ENCODE measurements around the gene PFKFB2. TPM values are rescaled to one million over a fixed set of nuclear protein-coding genes. Genes with fewer than 3 reads are reported as not detected.

Gene PFKFB2
- 1 to 10 TPM; 4.6 to 4.8 TPM for total RNA-seq

GRCh38 chr1:207052911-207053769 is at the start of gene PFKFB2:
Gene PFKFB2, plus strand, starts transcription at chr1:207053275. Its CDS starts 1,443 bp downstream, at chr1:207054718.
- peaks cover 34% of the 10 kb centered on the region for H3K4me1 Mint-ChIP-seq
- ATAC-seq (ENCODE audit: low read depth) (peak; percentile 91), DNase-seq (peak; percentile 97)
- peak within 1 kb of the TSS; percentile 99 for H3K4me3 Mint-ChIP-seq
- H3K9me3 Mint-ChIP-seq, result no peaks in the 10 kb centered on the region
- POLR2A ChIA-PET, result interaction anchor here (1.0 to 1.7 kb wide), 3 partner anchors 11 to 19 kb away, joined by 4 to 16 read pairs (median 8); no protein-coding TSS in a partner anchor
- peak within 1 kb of the TSS; percentile 94 for H3K27ac Mint-ChIP-seq
- H3K27me3 Mint-ChIP-seq, result no peaks in the 10 kb centered on the region
- no peaks in the 10 kb centered on the region for H3K36me3 Mint-ChIP-seq

- POLR2A ChIA-PET, result no interaction called here
- H3K36me3 Mint-ChIP-seq, result no peaks in the 10 kb centered on the region
- no peak overlapping the region for H3K4me3 Mint-ChIP-seq
- H3K27ac Mint-ChIP-seq, result no peak overlapping the region
- ATAC-seq (ENCODE audit: low read depth) (peak; percentile 66), DNase-seq (no peak)
- H3K4me1 Mint-ChIP-seq, result no peaks in the 10 kb centered on the region
- H3K9me3 Mint-ChIP-seq, result no peaks in the 10 kb centered on the region
- peaks cover 15% of the 10 kb centered on the region for H3K27me3 Mint-ChIP-seq
These were observed 47.9 kb upstream of the PFKFB2 start for GRCh38 chr1:207004931-207005830.

DNA sequence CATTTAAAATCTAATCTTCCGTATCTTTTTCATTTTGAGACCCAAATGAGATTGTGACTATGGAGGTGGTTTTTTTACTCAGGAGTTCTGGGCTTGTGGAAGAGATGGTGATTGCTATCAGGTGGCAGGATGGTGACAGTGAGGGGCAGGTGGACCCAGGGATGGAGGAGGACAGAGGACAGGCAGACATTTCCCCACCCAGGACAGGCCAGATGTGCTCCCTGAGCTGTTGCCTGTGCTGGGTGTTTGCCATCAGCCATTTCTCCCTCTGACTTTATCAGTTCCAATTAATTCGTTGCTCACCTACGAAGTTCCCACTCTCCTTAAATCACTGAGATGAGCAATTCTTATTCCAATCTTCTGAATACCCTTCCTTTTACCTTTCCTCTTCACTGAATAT is 47.0 kb upstream of the PFKFB2 start:
- H3K27me3 Mint-ChIP-seq, result peaks cover 19% of the 10 kb centered on the region
- no peak overlapping the region for H3K27ac Mint-ChIP-seq
- DNase-seq (no peak), ATAC-seq (ENCODE audit: low read depth) (no peak)
- H3K4me3 Mint-ChIP-seq, result no peak overlapping the region
- no peaks in the 10 kb centered on the region for H3K9me3 Mint-ChIP-seq
- H3K36me3 Mint-ChIP-seq, result no peaks in the 10 kb centered on the region
- POLR2A ChIA-PET, result no interaction called here
- no peaks in the 10 kb centered on the region for H3K4me1 Mint-ChIP-seq

DNA sequence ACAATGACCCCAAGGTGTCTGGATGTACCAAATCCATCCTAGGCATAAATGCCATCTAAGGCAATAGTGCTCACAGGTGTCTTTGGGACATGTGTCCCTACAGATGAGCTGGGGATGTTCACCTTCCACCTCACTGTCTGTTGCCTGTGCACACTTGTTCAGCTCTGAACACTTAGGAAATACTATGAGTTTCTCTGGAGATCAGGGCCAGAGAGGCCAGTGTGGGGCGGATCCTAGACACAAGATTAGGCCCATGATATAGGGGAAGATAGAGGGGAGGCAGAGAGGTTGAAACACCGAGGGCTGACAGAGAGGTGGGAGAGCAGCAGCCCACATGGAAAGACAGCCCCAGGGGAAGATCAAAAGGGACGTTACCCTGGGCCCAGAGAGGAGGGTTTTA is 46.2 kb upstream of the PFKFB2 start:
- Mint-ChIP-seq H3K27ac (no peak overlapping the region), H3K4me3 (no peak overlapping the region), H3K27me3 (peaks cover 27% of the 10 kb centered on the region), H3K36me3 (no peaks in the 10 kb centered on the region), H3K4me1 (no peaks in the 10 kb centered on the region), H3K9me3 (no peaks in the 10 kb centered on the region)
- ATAC-seq (ENCODE audit: low read depth) (no peak), DNase-seq (no peak)
- POLR2A ChIA-PET, result no interaction called here

DNA sequence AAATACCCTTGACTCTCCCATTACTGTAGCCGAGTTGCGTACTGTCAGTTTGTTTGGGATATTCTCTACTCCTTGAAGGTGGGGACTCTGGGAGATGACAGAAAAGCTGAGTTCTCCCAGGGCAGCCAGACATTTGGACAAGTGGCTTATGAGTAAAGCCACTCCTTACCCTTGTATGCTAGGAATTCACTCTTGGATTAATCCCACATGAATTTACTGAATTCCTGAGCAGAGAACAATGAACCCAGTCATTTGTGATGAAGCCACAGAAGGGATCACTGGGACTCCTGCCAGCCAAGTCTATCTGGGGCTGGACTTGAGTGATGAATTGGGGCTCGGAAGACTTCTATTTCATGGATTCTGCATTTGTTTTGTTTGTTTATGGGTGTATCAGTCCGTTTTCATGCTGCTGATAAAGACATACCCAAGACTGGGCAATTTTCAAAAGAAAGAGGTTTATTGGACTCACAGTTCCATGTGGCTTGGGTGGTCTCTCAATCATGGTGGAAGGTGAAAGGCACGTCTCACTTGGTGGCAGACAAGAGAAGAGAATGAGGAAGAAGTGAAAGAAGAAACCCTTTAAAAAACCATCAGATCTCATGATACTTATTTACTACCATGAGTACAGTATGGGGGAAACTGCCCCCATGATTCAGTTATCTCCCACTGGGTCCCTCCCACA is 45.6 kb upstream of the PFKFB2 start:
- DNase-seq (no peak), ATAC-seq (ENCODE audit: low read depth) (no peak)
- peaks cover 30% of the 10 kb centered on the region for H3K27me3 Mint-ChIP-seq
- H3K9me3 Mint-ChIP-seq, result no peaks in the 10 kb centered on the region
- H3K27ac Mint-ChIP-seq, result no peak overlapping the region
- H3K4me1 Mint-ChIP-seq, result no peaks in the 10 kb centered on the region
- POLR2A ChIA-PET, result no interaction called here
- no peak overlapping the region for H3K4me3 Mint-ChIP-seq
- H3K36me3 Mint-ChIP-seq, result no peaks in the 10 kb centered on the region

GRCh38 chr1:207009182-207009850 is 43.8 kb upstream of the PFKFB2 start:
- Mint-ChIP-seq H3K27ac (no peak overlapping the region), H3K36me3 (no peaks in the 10 kb centered on the region), H3K4me1 (no peaks in the 10 kb centered on the region), H3K4me3 (no peak overlapping the region), H3K9me3 (no peaks in the 10 kb centered on the region), H3K27me3 (peaks cover 43% of the 10 kb centered on the region)
- DNase-seq (no peak), ATAC-seq (ENCODE audit: low read depth) (no peak)
- POLR2A ChIA-PET, result no interaction called here

- Mint-ChIP-seq H3K27me3 (peaks cover 48% of the 10 kb centered on the region), H3K4me1 (no peaks in the 10 kb centered on the region), H3K27ac (no peak overlapping the region), H3K4me3 (no peak overlapping the region), H3K9me3 (no peaks in the 10 kb centered on the region), H3K36me3 (no peaks in the 10 kb centered on the region)
- no peak for ATAC-seq (ENCODE audit: low read depth)
- POLR2A ChIA-PET, result no interaction called here
- no peak for DNase-seq
These were observed 43.1 kb upstream of the PFKFB2 start for GRCh38 chr1:207009945-207010344.

- Mint-ChIP-seq H3K4me3 (no peak overlapping the region), H3K27ac (no peak overlapping the region), H3K27me3 (peaks cover 50% of the 10 kb centered on the region)
These were observed 42.3 kb upstream of the PFKFB2 start for GRCh38 chr1:207010726-207011125.

GRCh38 chr1:207013321-207014085 is 39.6 kb upstream of the PFKFB2 start:
- no peaks in the 10 kb centered on the region for H3K36me3 Mint-ChIP-seq
- DNase-seq (no peak), ATAC-seq (ENCODE audit: low read depth) (no peak)
- H3K4me3 Mint-ChIP-seq, result no peak overlapping the region
- no peak overlapping the region for H3K27ac Mint-ChIP-seq
- no peaks in the 10 kb centered on the region for H3K9me3 Mint-ChIP-seq
- POLR2A ChIA-PET, result no interaction called here
- peaks cover 47% of the 10 kb centered on the region for H3K27me3 Mint-ChIP-seq
- peaks cover 2% of the 10 kb centered on the region for H3K4me1 Mint-ChIP-seq

More at GRCh38 chr1:207010726-207011125, 42.3 kb upstream of the PFKFB2 start:
- no peaks in the 10 kb centered on the region for H3K9me3 Mint-ChIP-seq
- POLR2A ChIA-PET, result no interaction called here
- ATAC-seq (ENCODE audit: low read depth) (no peak), DNase-seq (no peak)
- H3K4me1 Mint-ChIP-seq, result no peaks in the 10 kb centered on the region
- no peaks in the 10 kb centered on the region for H3K36me3 Mint-ChIP-seq

- POLR2A ChIA-PET, result no interaction called here
- H3K4me1 Mint-ChIP-seq, result peaks cover 2% of the 10 kb centered on the region
- DNase-seq, result no peak
- no peaks in the 10 kb centered on the region for H3K36me3 Mint-ChIP-seq
- ATAC-seq (ENCODE audit: low read depth), result no peak
- H3K27me3 Mint-ChIP-seq, result peaks cover 52% of the 10 kb centered on the region
- H3K9me3 Mint-ChIP-seq, result no peaks in the 10 kb centered on the region
- H3K27ac Mint-ChIP-seq, result no peak overlapping the region
- no peak overlapping the region for H3K4me3 Mint-ChIP-seq
These were observed 38.3 kb upstream of the PFKFB2 start for GRCh38 chr1:207014728-207015127.

DNA sequence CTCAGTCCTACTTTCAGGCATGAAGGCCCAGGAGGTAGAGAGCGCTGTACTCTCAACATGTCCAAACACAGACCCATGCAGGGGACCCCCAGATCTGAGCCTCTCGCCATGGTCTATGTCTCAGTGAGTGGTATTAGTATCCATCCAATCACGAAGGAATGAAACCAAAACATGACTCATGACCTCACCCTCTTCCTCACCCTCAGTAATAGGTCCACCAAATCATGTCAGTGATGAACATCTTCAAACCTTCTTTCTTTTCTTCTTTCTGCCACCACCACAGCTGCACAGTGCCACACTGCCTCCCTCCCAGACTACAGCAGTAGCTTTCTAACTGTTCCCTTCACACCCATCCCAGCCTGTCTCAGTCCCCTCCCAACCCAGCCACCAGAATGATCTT is 37.3 kb upstream of the PFKFB2 start:
- H3K4me3 Mint-ChIP-seq, result no peak overlapping the region
- POLR2A ChIA-PET, result no interaction called here
- no peak overlapping the region for H3K27ac Mint-ChIP-seq
- peaks cover 50% of the 10 kb centered on the region for H3K27me3 Mint-ChIP-seq
- ATAC-seq (ENCODE audit: low read depth) (no peak), DNase-seq (no peak)
- H3K36me3 Mint-ChIP-seq, result no peaks in the 10 kb centered on the region
- no peaks in the 10 kb centered on the region for H3K9me3 Mint-ChIP-seq
- peaks cover 2% of the 10 kb centered on the region for H3K4me1 Mint-ChIP-seq

Data from activated naive CD8-positive, alpha-beta T cell treated with anti-CD3 and anti-CD28 coated beads, Interleukin-2, amount 10 ng/mL, durations not matched to agents 7 days and 5 days (primary cell).